NCI-H1417 (cell line): Measurements from ENCODE around the gene B4GALT7.
"Not testable (repeated sequence)": the region's sequence is repeated elsewhere in the genome, so short reads cannot be mapped to it uniquely, and the experiment has no call there.

Experiments
- DNase-seq, 3 experiments: peaks; one replicate each; lab custom pipeline; 2025; lab: John Stamatoyannopoulos, UW

B4GALT7 gene

GRCh38 chr5:177599731-177600507 lies at the start of gene B4GALT7:
Gene B4GALT7 (plus strand): TSS chr5:177600132. CDS start chr5:177600211, 79 bp downstream.
- DNase-seq = peak; percentile 72 to 84 (median 74)

- DNase-seq = no peak
Measured at GRCh38 chr5:177552839-177553455, 47.0 kb upstream of the B4GALT7 start.

GRCh38 chr5:177553671-177554429 lies 46.1 kb upstream of the B4GALT7 start:
- peak in 2 of 3 experiments; percentile 49 to 55 for DNase-seq

- peak; percentile 85 to 92 (median 92) for DNase-seq
Measured at GRCh38 chr5:177554474-177555111, 45.3 kb upstream of the B4GALT7 start, which contains the start of gene FAM193B. Gene FAM193B (minus strand): TSS chr5:177554563. CDS start chr5:177554458, 105 bp downstream.

- no peak for DNase-seq
Measured at GRCh38 chr5:177555228-177555627, 44.7 kb upstream of the B4GALT7 start.

GRCh38 chr5:177555665-177556064 lies 44.3 kb upstream of the B4GALT7 start:
- DNase-seq = no peak

GRCh38 chr5:177557041-177557647 lies 42.8 kb upstream of the B4GALT7 start:
- DNase-seq = no peak

- no peak for DNase-seq
Measured at GRCh38 chr5:177557796-177558195, 42.1 kb upstream of the B4GALT7 start.

- not testable (repeated sequence) for DNase-seq
Measured at GRCh38 chr5:177559446-177559941, 40.4 kb upstream of the B4GALT7 start.

- DNase-seq = no peak
Measured at GRCh38 chr5:177565046-177565445, 34.9 kb upstream of the B4GALT7 start.

- DNase-seq = no peak
Measured at GRCh38 chr5:177568326-177568725, 31.6 kb upstream of the B4GALT7 start.

GRCh38 chr5:177569894-177570293 lies 30.0 kb upstream of the B4GALT7 start:
- DNase-seq = no peak

- DNase-seq = no peak
Measured at GRCh38 chr5:177575488-177575887, 24.4 kb upstream of the B4GALT7 start.

GRCh38 chr5:177576169-177576568 lies 23.8 kb upstream of the B4GALT7 start:
- no peak for DNase-seq

GRCh38 chr5:177578316-177578715 lies 21.6 kb upstream of the B4GALT7 start:
- no peak for DNase-seq

GRCh38 chr5:177588413-177588909 lies 11.5 kb upstream of the B4GALT7 start:
- DNase-seq = peak in 2 of 3 experiments; percentile 53 to 77

- no peak for DNase-seq
Measured at GRCh38 chr5:177590406-177590805, 9.5 kb upstream of the B4GALT7 start.

GRCh38 chr5:177591690-177592009 lies 8.3 kb upstream of the B4GALT7 start:
- no peak for DNase-seq

- DNase-seq = peak; percentile 79 to 90 (median 84)
Measured at GRCh38 chr5:177592010-177592834, 7.7 kb upstream of the B4GALT7 start, which contains the start of gene TMED9. Gene TMED9 (plus strand): TSS chr5:177592203. CDS start chr5:177592215, 12 bp downstream.

GRCh38 chr5:177592905-177593304 lies 7.0 kb upstream of the B4GALT7 start:
- DNase-seq = no peak
